Panc1 (cell line): Measurements from ENCODE around the gene C1QL2. TPM values are rescaled to one million over a fixed set of nuclear protein-coding genes. Genes with fewer than 3 reads are reported as not detected.

Experiments used
- ATAC-seq: fragments of 200-7000 bp; cut with Tn5 transposase; 2 replicates; pipeline ENCODE4 v1.9.1; 2020; ENCODE audit warnings: mild to moderate bottlenecking, moderate library complexity
- BruUV-seq: library from RNA; stranded (reverse); fragments of 400-500 nt; replicated peaks from 2 replicates; lab custom pipeline; 2021; lab: Mats Ljungman, UMichigan
- CTCF ChIA-PET: fragments of 300-600 bp; sonication (Branson Sonifier 250); formaldehyde crosslinking; loops from one replicate; lab custom pipeline; 2022; ENCODE audit warnings: antibody characterized with exemption; lab: Charles Lee
- POLR2A ChIA-PET: fragments of 300-600 bp; sonication (Branson Sonifier 250); formaldehyde crosslinking; loops from one replicate; lab custom pipeline; 2022; ENCODE audit warnings: antibody characterized with exemption; lab: Charles Lee
- DNase-seq: peaks from one replicate; pipeline ENCODE4 v3.0.0-alpha.2; 2010; ENCODE audit warnings: low read depth, low spot score
- H3K27ac ChIP-seq: 2 replicates; pipeline ENCODE4 v1.5.1; 2011; ENCODE audit warnings: mild to moderate bottlenecking, low read length, inconsistent platforms
- H3K27me3 ChIP-seq: fragments of 200-500 bp; sonication (Bioruptor generic); 2 replicates; pipeline ENCODE4 v1.6.0; 2014; ENCODE audit warnings: low read length, inconsistent platforms; ENCODE audit not compliant: control insufficient read depth, insufficient read depth
- H3K36me3 ChIP-seq: fragments of 200-500 bp; sonication (Bioruptor generic); 2 replicates; pipeline ENCODE4 v1.5.1; 2014; ENCODE audit warnings: inconsistent platforms, mild to moderate bottlenecking, low read length, moderate library complexity; ENCODE audit not compliant: control insufficient read depth, insufficient read depth
- H3K4me1 ChIP-seq: 2 replicates; pipeline ENCODE4 v1.5.1; 2011; ENCODE audit warnings: inconsistent platforms, mild to moderate bottlenecking, low read length, moderate library complexity; ENCODE audit not compliant: control insufficient read depth, insufficient read depth
- H3K4me3 ChIP-seq, 2 experiments: 2 replicates each; pipeline ENCODE4 v1.5.1; 2011 to 2012; ENCODE audit warnings: low read depth in 2 of 2, low read length in 2 of 2, mild to moderate bottlenecking in 2 of 2, inconsistent platforms in 1 of 2, moderate library complexity in 1 of 2
- H3K9me3 ChIP-seq: fragments of 200-500 bp; sonication (Bioruptor generic); 2 replicates; pipeline ENCODE4 v1.5.1; 2014; ENCODE audit warnings: low read depth, mild to moderate bottlenecking, inconsistent platforms, low read length, moderate library complexity; ENCODE audit not compliant: control insufficient read depth, insufficient read depth
- CTCF ChIP-seq: fragments of 450-650 bp; IDR thresholded peaks from 2 replicates; pipeline ENCODE4 v1.5.1; 2017; ENCODE audit warnings: mild to moderate bottlenecking
- POLR2AphosphoS5 ChIP-seq: IDR thresholded peaks from 2 replicates; pipeline ENCODE4 v1.6.1; 2012; ENCODE audit warnings: mild to moderate bottlenecking, low read depth, low read length, moderate library complexity
- REST ChIP-seq, 2 experiments: IDR thresholded peaks; 2 replicates each; pipeline ENCODE4 v1.6.1; 2011 to 2012; ENCODE audit warnings: low read depth in 2 of 2, control low read depth in 1 of 2, low read length in 1 of 2, mild to moderate bottlenecking in 1 of 2, moderate library complexity in 1 of 2; ENCODE audit not compliant: insufficient read depth in 1 of 2
- SIN3A ChIP-seq: IDR thresholded peaks from 2 replicates; pipeline ENCODE4 v1.6.1; 2012; ENCODE audit warnings: low read depth, mild to moderate bottlenecking, low read length, moderate library complexity, borderline replicate concordance; ENCODE audit not compliant: insufficient read depth
- TCF7L2 ChIP-seq: IDR thresholded peaks from 2 replicates; pipeline ENCODE4 v1.6.1; 2011; ENCODE audit warnings: mild to moderate bottlenecking, low read depth, low read length, inconsistent platforms
- in situ Hi-C: cut with HindIII; loops from 2 replicates; pipeline ENCODE4 v1.10.0; 2016; ENCODE audit warnings: low sequenced_read_pairs, low pct_unique_long_range_greater_than_20kb
- intact Hi-C: fragments of 100-400 bp; cut with micrococcal nuclease; formaldehyde crosslinking; loops from one replicate; pipeline ENCODE4 v1.10.0; 2022; ENCODE audit not compliant: unreplicated experiment
- total RNA-seq: library from RNA; stranded (reverse); gene quantifications from one replicate; pipeline ENCODE4 v1.2.1, GENCODE V29; 2021; ENCODE audit not compliant: unreplicated experiment

C1QL2 gene
- total RNA-seq, 1 experiment from 2014 or later, result not detected

GRCh38 chr2:119160361-119160990, 1.9 kb upstream of the C1QL2 start:
- no TSS peak for BruUV-seq
- H3K4me1 ChIP-seq, result no peaks in the 10 kb centered on the region; the same call in 1 of the 2 replicates
- H3K27ac ChIP-seq, result no peak overlapping the region
- no peak for TF ChIP-seq POLR2AphosphoS5
- TF ChIP-seq SIN3A, result no peak
- TF ChIP-seq CTCF, result no peak
- TF ChIP-seq TCF7L2, result no peak
- no peak for TF ChIP-seq REST (IDR thresholded peaks at IDR 0.05; ENCODE audit: insufficient read depth in 1 of 2, low read depth in 2 of 2, low read length in 1 of 2)
- ChIA-PET CTCF (no interaction called here), POLR2A (no interaction called here)
- H3K27me3 ChIP-seq, result peaks cover 12% of the 10 kb centered on the region
- intact Hi-C loops (no loop called here), in situ Hi-C loops (no loop called here)
- no peak overlapping the region for H3K4me3 ChIP-seq
- no peaks in the 10 kb centered on the region for H3K9me3 ChIP-seq
- ATAC-seq, result no peak
- no peak for DNase-seq
- H3K36me3 ChIP-seq, result no peaks in the 10 kb centered on the region

- ATAC-seq (no peak), DNase-seq (no peak)
- TF ChIP-seq CTCF, result no peak
- TF ChIP-seq TCF7L2, result no peak
- Histone ChIP-seq H3K36me3 (no peaks in the 10 kb centered on the region), H3K4me1 (no peaks in the 10 kb centered on the region; the same call in 1 of the 2 replicates), H3K27ac (no peak overlapping the region), H3K9me3 (no peaks in the 10 kb centered on the region), H3K27me3 (peaks cover 17% of the 10 kb centered on the region), H3K4me3 (no peak overlapping the region)
- ChIA-PET POLR2A (no interaction called here), CTCF (no interaction called here)
- intact Hi-C loops, result no loop called here
- no TSS peak for BruUV-seq
- in situ Hi-C loops, result no loop called here
Observed at GRCh38 chr2:119157850-119158511, 570 bp downstream of the C1QL2 start.
